Endothelial cell of umbilical vein (primary cell): ENCODE measurements around the gene ARNT2. TPM values are rescaled to one million over a fixed set of nuclear protein-coding genes. Genes with fewer than 3 reads are reported as not detected.

Experiments
- BruUV-seq: library from RNA; stranded (reverse); fragments of 400-500 nt; replicated peaks from 2 replicates; lab custom pipeline; 2021; lab: Mats Ljungman, UMichigan
- CTCF ChIA-PET: fragments of 300-600, 350-600 bp; sonication (Branson Sonifier 250); formaldehyde crosslinking; loops from one replicate; lab custom pipeline; 2021; ENCODE audit warnings: antibody characterized with exemption, inconsistent platforms; lab: Charles Lee
- POLR2A ChIA-PET: fragments of 300-600, 350-600 bp; sonication (Branson Sonifier 250); formaldehyde crosslinking; loops from one replicate; lab custom pipeline; 2021; ENCODE audit warnings: antibody characterized with exemption, inconsistent platforms; lab: Charles Lee
- DNase-seq: peaks from one replicate; pipeline ENCODE4 v3.0.0-alpha.2; 2011; ENCODE audit warnings: low read depth, low spot score
- FAIRE-seq: peaks from 2 replicates; lab custom pipeline; 2011; peaks lifted over from hg19 to GRCh38; lab: Jason Lieb, UNC
- H2AFZ ChIP-seq: 2 replicates; pipeline ENCODE4 v1.6.0; 2012; ENCODE audit warnings: low read depth, low read length, control low read depth, inconsistent platforms
- H3K27ac ChIP-seq: 2 replicates; pipeline ENCODE4 v1.5.1; 2011; ENCODE audit warnings: low read depth, mild to moderate bottlenecking, control low read depth, low read length, moderate library complexity; ENCODE audit not compliant: insufficient read depth
- H3K27me3 ChIP-seq, 2 experiments: 2 replicates each; pipeline versions ENCODE4 v1.6.0 to v1.6.1; 2011; ENCODE audit warnings: low read length in 2 of 2, mixed read lengths in 1 of 2; ENCODE audit not compliant: control insufficient read depth in 2 of 2, insufficient read depth in 2 of 2
- H3K36me3 ChIP-seq, 2 experiments: 2 replicates in 1 of 2; 3 replicates in 1 of 2; pipeline ENCODE4 v1.5.1; 2011; ENCODE audit warnings: low read length in 2 of 2, mild to moderate bottlenecking in 1 of 2, moderate library complexity in 1 of 2; ENCODE audit not compliant: control insufficient read depth in 2 of 2, insufficient read depth in 2 of 2; ENCODE audit errors: extremely low read depth in 1 of 2
- H3K4me1 ChIP-seq: 3 replicates; pipeline ENCODE4 v1.5.1; 2011; ENCODE audit warnings: mild to moderate bottlenecking, low read length; ENCODE audit not compliant: control insufficient read depth, insufficient read depth; ENCODE audit errors: extremely low read depth
- H3K4me2 ChIP-seq: 2 replicates; pipeline ENCODE4 v1.6.1; 2011; ENCODE audit warnings: low read length, control low read depth, mixed read lengths; ENCODE audit not compliant: insufficient read depth
- H3K4me3 ChIP-seq, 3 experiments: fragments of 200-600 bp in 1 of 3; sonication (generic), shearing (Covaris generic) in 1 of 3; replicated peaks in 1 of 3; 2 replicates each; pipeline ENCODE4 v1.5.1; 2011 to 2016; ENCODE audit warnings: control low read depth in 3 of 3, low read length in 3 of 3, mild to moderate bottlenecking in 2 of 3, inconsistent platforms in 1 of 3, low read depth in 1 of 3, moderate library complexity in 1 of 3; ENCODE audit not compliant: insufficient read depth in 1 of 3
- H3K79me2 ChIP-seq: 2 replicates; pipeline ENCODE4 v1.6.0; 2012; ENCODE audit warnings: low read length, inconsistent platforms; ENCODE audit not compliant: control insufficient read depth, insufficient read depth
- H3K9ac ChIP-seq: replicated peaks from 2 replicates; pipeline ENCODE3; 2011; ENCODE audit warnings: low read length, control low read depth; ENCODE audit not compliant: insufficient read depth; ENCODE audit errors: extremely low read depth
- H3K9me1 ChIP-seq: replicated peaks from 3 replicates; pipeline ENCODE4 v1.6.0; 2011; ENCODE audit warnings: mild to moderate bottlenecking, low read length; ENCODE audit not compliant: control insufficient read depth, insufficient read depth; ENCODE audit errors: extremely low read depth
- H3K9me3 ChIP-seq: replicated peaks from 2 replicates; pipeline ENCODE4 v1.5.1; 2012; ENCODE audit warnings: low read length, inconsistent platforms; ENCODE audit not compliant: control insufficient read depth, insufficient read depth
- H4K20me1 ChIP-seq: replicated peaks from 2 replicates; pipeline ENCODE3; 2011; ENCODE audit warnings: mild to moderate bottlenecking, low read length; ENCODE audit not compliant: control insufficient read depth, insufficient read depth; ENCODE audit errors: extremely low read depth
- CTCF ChIP-seq, 2 donors: IDR thresholded peaks; 1 replicate in 1 of 2; 2 replicates in 1 of 2; pipeline ENCODE4 v1.5.1; 2011; ENCODE audit warnings: low read length in 2 of 2, mild to moderate bottlenecking in 2 of 2, moderate library complexity in 2 of 2, control low read depth in 1 of 2, inconsistent platforms in 1 of 2, low read depth in 1 of 2; ENCODE audit not compliant: insufficient read depth in 1 of 2; ENCODE audit errors: extremely low read depth in 1 of 2
- EZH2 ChIP-seq: IDR thresholded peaks from 2 replicates; pipeline ENCODE4 v1.6.1; 2012; ENCODE audit warnings: borderline replicate concordance, low read depth, mild to moderate bottlenecking, moderate library complexity, low read length, inconsistent platforms; ENCODE audit not compliant: severe bottlenecking
- FOS ChIP-seq: IDR thresholded peaks from 2 replicates; pipeline ENCODE4 v1.6.1; 2011; ENCODE audit warnings: mild to moderate bottlenecking, low read length, moderate library complexity, borderline replicate concordance; ENCODE audit not compliant: insufficient read depth
- GATA2 ChIP-seq: IDR thresholded peaks from 2 replicates; pipeline ENCODE4 v1.7.0; 2011; ENCODE audit warnings: low read depth, mild to moderate bottlenecking, moderate library complexity, mixed read lengths, low read length; ENCODE audit not compliant: insufficient read length, insufficient read depth
- JUN ChIP-seq: IDR thresholded peaks from 2 replicates; pipeline ENCODE4 v1.6.1; 2011; ENCODE audit warnings: borderline replicate concordance, low read depth; ENCODE audit not compliant: insufficient read length, insufficient read depth
- POLR2AphosphoS5 ChIP-seq: IDR thresholded peaks from 2 replicates; pipeline ENCODE4 v1.6.1; 2012; ENCODE audit warnings: low read depth, mild to moderate bottlenecking, control low read depth, low read length, moderate library complexity; ENCODE audit not compliant: insufficient read depth
- dilution Hi-C: fragments of 300-500 bp; cut with MboI; formaldehyde crosslinking; loops from one replicate; pipeline ENCODE4 v1.15.0; 2019; ENCODE audit warnings: low sequenced_read_pairs; ENCODE audit not compliant: extremely low pct_ligation_motif_present
- intact Hi-C: fragments of 100-400 bp; cut with micrococcal nuclease; formaldehyde crosslinking; loops from one replicate; pipeline ENCODE4 v1.10.0; 2022
- polyA plus RNA-seq, 4 experiments: library from polyadenylated mRNA; depleted of rRNA in 3 of 4; stranded (reverse) in 3 of 4; unstranded in 1 of 4; fragments of >200 nt; gene quantifications; 2 replicates each; pipeline versions ENCODE4 v1.2.1 to v1.2.3, GENCODE V29; 2011 to 2012; ENCODE audit warnings: missing spikeins in 1 of 4
- total RNA-seq: library from RNA; stranded (reverse); gene quantifications from 2 replicates; pipeline ENCODE4 v1.2.3, GENCODE V29; 2021
- TF ChIP-seq, protein P1 (sequence below): IDR thresholded peaks from 2 replicates; pipeline ENCODE4 v1.6.1; 2011; ENCODE audit not compliant: insufficient read depth, insufficient read length

ARNT2 gene
- total and polyA plus RNA-seq, 2 donors (not counting 3 experiments of a cell fraction or from before 2014, with no cell fraction given) = 0.03 to 0.20 TPM

- intact Hi-C loops = no loop called here
- Histone ChIP-seq H3K27ac (no peak overlapping the region), H3K9me3 (no peaks in the 10 kb centered on the region), H3K4me1 (no peaks in the 10 kb centered on the region), H3K79me2 (no peaks in the 10 kb centered on the region), H3K27me3 (peaks cover 0 to 2% of the 10 kb centered on the region in 2 experiments), H3K36me3 (no peaks in the 10 kb centered on the region), H3K4me3 (no peak overlapping the region), H3K9me1 (no peaks in the 10 kb centered on the region), H2AFZ (no peak overlapping the region), H3K9ac (no peak overlapping the region), H3K4me2 (no peak overlapping the region), H4K20me1 (no peaks in the 10 kb centered on the region)
- TF ChIP-seq FOS (no peak), POLR2AphosphoS5 (no peak), CTCF (IDR thresholded peaks at IDR 0.05; ENCODE audit: extremely low read depth in 1 of 2, insufficient read depth in 1 of 2, low read depth in 1 of 2, low read length in 2 of 2) (no peak), JUN (no peak), GATA2 (no peak), EZH2 (no peak)
- TF ChIP-seq, protein P1, sequence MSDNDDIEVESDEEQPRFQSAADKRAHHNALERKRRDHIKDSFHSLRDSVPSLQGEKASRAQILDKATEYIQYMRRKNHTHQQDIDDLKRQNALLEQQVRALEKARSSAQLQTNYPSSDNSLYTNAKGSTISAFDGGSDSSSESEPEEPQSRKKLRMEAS = no peak
- POLR2A ChIA-PET = no interaction called here
- CTCF ChIA-PET = interaction anchor here (1.4 kb wide), 1 partner anchor 8 kb away, joined by 4 read pairs; no protein-coding TSS in a partner anchor
- no peak for FAIRE-seq
- no TSS peak for BruUV-seq
- dilution Hi-C loops = loop anchor here (25.0 kb wide), 1 partner anchor 153 kb away; no protein-coding TSS in a partner anchor
- DNase-seq = no peak
These were observed 155.1 kb downstream of the ARNT2 start for GRCh38 chr15:80559320-80559693.
